GM23338 (cell line): ENCODE results near the gene MYO5A. TPM values are rescaled to one million over a fixed set of nuclear protein-coding genes. Genes with fewer than 3 reads are reported as not detected.

ENCODE experiments used
- ATAC-seq: fragments of 200-7000 bp; cut with Tn5 transposase; 3 replicates; pipeline ENCODE4 v1.9.1; 2020
- DNase-seq: peaks from one replicate; pipeline ENCODE4 v3.0.0-alpha.2; 2015; ENCODE audit warnings: low spot score
- H2AFZ ChIP-seq: fragments of 200-600 bp; sonication (generic); 2 replicates; pipeline ENCODE4 v1.8.0; 2016; ENCODE audit warnings: antibody characterized with exemption, mild to moderate bottlenecking, moderate library complexity
- H3F3A ChIP-seq: fragments of 200-600 bp; sonication (generic); replicated peaks from 2 replicates; pipeline ENCODE4 v1.8.0; 2017; ENCODE audit warnings: antibody characterized with exemption, mixed run types, low read depth
- H3K27ac ChIP-seq: fragments of 200-600 bp; sonication (generic); 2 replicates; pipeline ENCODE4 v1.6.1; 2016; ENCODE audit warnings: low read depth
- H3K27me3 ChIP-seq: fragments of 200-600 bp; sonication (generic); 2 replicates; pipeline ENCODE4 v1.8.0; 2016; ENCODE audit warnings: mild to moderate bottlenecking, mixed run types, moderate library complexity; ENCODE audit not compliant: insufficient read depth
- H3K36me3 ChIP-seq: fragments of 200-600 bp; sonication (generic); 2 replicates; pipeline ENCODE4 v1.8.0; 2016; ENCODE audit warnings: mild to moderate bottlenecking; ENCODE audit not compliant: insufficient read depth
- H3K4me1 ChIP-seq: fragments of 200-600 bp; sonication (generic); 2 replicates; pipeline ENCODE4 v1.8.0; 2016; ENCODE audit warnings: mild to moderate bottlenecking, moderate library complexity; ENCODE audit not compliant: insufficient read depth
- H3K4me2 ChIP-seq: fragments of 200-600 bp; sonication (generic); 2 replicates; pipeline ENCODE4 v1.7.1; 2017; ENCODE audit warnings: mixed run types
- H3K4me3 ChIP-seq: fragments of 200-600 bp; sonication (generic); 2 replicates; pipeline ENCODE4 v1.6.1; 2016; ENCODE audit warnings: mixed run types
- H3K79me2 ChIP-seq: fragments of 200-600 bp; sonication (generic); replicated peaks from 2 replicates; pipeline ENCODE4 v1.8.0; 2017; ENCODE audit warnings: mild to moderate bottlenecking; ENCODE audit not compliant: insufficient read depth
- H3K9me2 ChIP-seq: fragments of 200-600 bp; sonication (generic); 2 replicates; pipeline ENCODE4 v1.8.0; 2017; ENCODE audit not compliant: insufficient read depth
- H4K20me1 ChIP-seq: fragments of 200-600 bp; sonication (generic); replicated peaks from 2 replicates; pipeline ENCODE4 v1.8.0; 2017; ENCODE audit warnings: mild to moderate bottlenecking; ENCODE audit not compliant: insufficient read depth
- H3K27ac Mint-ChIP-seq: 2 replicates; pipeline ENCODE4 v1.8.0; 2020; ENCODE audit warnings: inconsistent platforms, mild to moderate bottlenecking, moderate library complexity, mixed read lengths
- H3K27me3 Mint-ChIP-seq: 3 replicates; pipeline ENCODE4 v1.8.0; 2022; ENCODE audit warnings: low read depth, mild to moderate bottlenecking, moderate library complexity, mixed read lengths, inconsistent platforms; ENCODE audit not compliant: insufficient read depth, poor library complexity
- H3K36me3 Mint-ChIP-seq: 3 replicates; pipeline ENCODE4 v1.8.0; 2021; ENCODE audit warnings: low read depth, mild to moderate bottlenecking, inconsistent platforms, moderate library complexity, mixed read lengths
- H3K4me1 Mint-ChIP-seq: 3 replicates; pipeline ENCODE4 v1.8.0; 2020; ENCODE audit warnings: mild to moderate bottlenecking, inconsistent platforms, mixed read lengths
- H3K4me3 Mint-ChIP-seq: 3 replicates; pipeline ENCODE4 v1.8.0; 2021; ENCODE audit warnings: moderate library complexity, mild to moderate bottlenecking, inconsistent platforms, mixed read lengths
- H3K9me3 Mint-ChIP-seq: 3 replicates; pipeline ENCODE4 v1.8.0; 2020; ENCODE audit warnings: moderate library complexity, mild to moderate bottlenecking, inconsistent platforms, mixed read lengths
- CREB1 ChIP-seq: fragments of 250-450 bp; sonication (Bioruptor Pico); IDR thresholded peaks from 2 replicates; pipeline ENCODE4 v1.5.0; 2020; ENCODE audit warnings: low read depth, mild to moderate bottlenecking, moderate library complexity
- JUNB ChIP-seq: IDR thresholded peaks from one replicate; pipeline ENCODE4 v1.6.1; 2016; ENCODE audit warnings: antibody characterized with exemption; ENCODE audit not compliant: unreplicated experiment
- POLR2AphosphoS5 ChIP-seq: IDR thresholded peaks from 2 replicates; pipeline ENCODE4 v1.6.1; 2016; ENCODE audit warnings: antibody characterized with exemption, low read depth
- STAT1 ChIP-seq: IDR thresholded peaks from one replicate; pipeline ENCODE4 v1.6.1; 2016; ENCODE audit warnings: antibody characterized with exemption; ENCODE audit not compliant: unreplicated experiment
- ZNF114 ChIP-seq: fragments of 250-450 bp; sonication (Bioruptor Pico); IDR thresholded peaks from 2 replicates; pipeline ENCODE4 v1.5.0; 2020; ENCODE audit warnings: mild to moderate bottlenecking, moderate library complexity
- ZNF331 ChIP-seq: fragments of 250-450 bp; sonication (Bioruptor Pico); IDR thresholded peaks from 2 replicates; pipeline ENCODE4 v1.5.0; 2020; ENCODE audit warnings: low read depth, mild to moderate bottlenecking, moderate library complexity
- polyA plus RNA-seq: library from polyadenylated mRNA; unstranded; fragments of >200 nt; fragmentation: Nextera tagmentation; extraction: Ambion mirVana; gene quantifications from 2 replicates; pipeline ENCODE4 v1.2.1, GENCODE V29; 2016
- total RNA-seq: library from RNA; depleted of rRNA; stranded (reverse); fragments of >200 nt; shearing (Covaris generic); gene quantifications from 2 replicates; pipeline ENCODE4 v1.2.3, GENCODE V29; 2014
- TF ChIP-seq, protein P1 (sequence below): fragments of 250-450 bp; sonication (Bioruptor Pico); IDR thresholded peaks from 2 replicates; pipeline ENCODE4 v1.5.0; 2020; ENCODE audit warnings: mild to moderate bottlenecking, moderate library complexity

Gene MYO5A
- total and polyA plus RNA-seq, 2 experiments from 2014 or later, result 5.7 to 31.8 TPM

DNA sequence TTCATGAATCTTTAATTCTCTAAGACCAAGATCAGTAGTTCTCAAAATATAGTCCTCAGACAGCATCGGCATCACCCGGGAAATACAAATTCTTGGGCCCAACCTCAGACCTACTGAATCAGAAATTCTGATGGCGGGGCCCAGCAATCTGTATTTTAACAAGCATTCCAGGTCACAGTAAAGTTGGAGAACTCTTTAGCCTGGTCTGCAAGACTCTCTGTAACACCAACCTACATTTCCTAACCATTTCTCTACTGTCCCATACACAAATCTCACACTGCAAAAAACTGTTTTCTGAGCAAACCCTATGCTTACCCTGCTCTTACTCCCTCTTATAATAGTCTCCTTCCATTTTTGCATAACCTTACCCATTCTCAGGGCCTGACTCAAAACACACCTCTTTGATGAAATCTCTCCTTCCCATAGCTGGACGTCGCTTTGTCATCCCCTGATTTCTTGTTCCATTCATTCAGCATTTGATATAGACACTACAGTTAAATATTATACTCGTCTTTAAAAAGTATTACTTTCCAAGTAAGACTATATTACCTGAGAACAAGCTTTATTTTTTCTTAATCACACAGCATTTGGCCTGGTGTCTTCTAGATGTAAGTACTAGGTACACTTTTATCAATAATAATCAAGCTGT lies 149.8 kb downstream of the MYO5A start (continued):
- TF ChIP-seq ZNF331 (CRISPR knock-in tag), result no peak
- TF ChIP-seq, protein P1, sequence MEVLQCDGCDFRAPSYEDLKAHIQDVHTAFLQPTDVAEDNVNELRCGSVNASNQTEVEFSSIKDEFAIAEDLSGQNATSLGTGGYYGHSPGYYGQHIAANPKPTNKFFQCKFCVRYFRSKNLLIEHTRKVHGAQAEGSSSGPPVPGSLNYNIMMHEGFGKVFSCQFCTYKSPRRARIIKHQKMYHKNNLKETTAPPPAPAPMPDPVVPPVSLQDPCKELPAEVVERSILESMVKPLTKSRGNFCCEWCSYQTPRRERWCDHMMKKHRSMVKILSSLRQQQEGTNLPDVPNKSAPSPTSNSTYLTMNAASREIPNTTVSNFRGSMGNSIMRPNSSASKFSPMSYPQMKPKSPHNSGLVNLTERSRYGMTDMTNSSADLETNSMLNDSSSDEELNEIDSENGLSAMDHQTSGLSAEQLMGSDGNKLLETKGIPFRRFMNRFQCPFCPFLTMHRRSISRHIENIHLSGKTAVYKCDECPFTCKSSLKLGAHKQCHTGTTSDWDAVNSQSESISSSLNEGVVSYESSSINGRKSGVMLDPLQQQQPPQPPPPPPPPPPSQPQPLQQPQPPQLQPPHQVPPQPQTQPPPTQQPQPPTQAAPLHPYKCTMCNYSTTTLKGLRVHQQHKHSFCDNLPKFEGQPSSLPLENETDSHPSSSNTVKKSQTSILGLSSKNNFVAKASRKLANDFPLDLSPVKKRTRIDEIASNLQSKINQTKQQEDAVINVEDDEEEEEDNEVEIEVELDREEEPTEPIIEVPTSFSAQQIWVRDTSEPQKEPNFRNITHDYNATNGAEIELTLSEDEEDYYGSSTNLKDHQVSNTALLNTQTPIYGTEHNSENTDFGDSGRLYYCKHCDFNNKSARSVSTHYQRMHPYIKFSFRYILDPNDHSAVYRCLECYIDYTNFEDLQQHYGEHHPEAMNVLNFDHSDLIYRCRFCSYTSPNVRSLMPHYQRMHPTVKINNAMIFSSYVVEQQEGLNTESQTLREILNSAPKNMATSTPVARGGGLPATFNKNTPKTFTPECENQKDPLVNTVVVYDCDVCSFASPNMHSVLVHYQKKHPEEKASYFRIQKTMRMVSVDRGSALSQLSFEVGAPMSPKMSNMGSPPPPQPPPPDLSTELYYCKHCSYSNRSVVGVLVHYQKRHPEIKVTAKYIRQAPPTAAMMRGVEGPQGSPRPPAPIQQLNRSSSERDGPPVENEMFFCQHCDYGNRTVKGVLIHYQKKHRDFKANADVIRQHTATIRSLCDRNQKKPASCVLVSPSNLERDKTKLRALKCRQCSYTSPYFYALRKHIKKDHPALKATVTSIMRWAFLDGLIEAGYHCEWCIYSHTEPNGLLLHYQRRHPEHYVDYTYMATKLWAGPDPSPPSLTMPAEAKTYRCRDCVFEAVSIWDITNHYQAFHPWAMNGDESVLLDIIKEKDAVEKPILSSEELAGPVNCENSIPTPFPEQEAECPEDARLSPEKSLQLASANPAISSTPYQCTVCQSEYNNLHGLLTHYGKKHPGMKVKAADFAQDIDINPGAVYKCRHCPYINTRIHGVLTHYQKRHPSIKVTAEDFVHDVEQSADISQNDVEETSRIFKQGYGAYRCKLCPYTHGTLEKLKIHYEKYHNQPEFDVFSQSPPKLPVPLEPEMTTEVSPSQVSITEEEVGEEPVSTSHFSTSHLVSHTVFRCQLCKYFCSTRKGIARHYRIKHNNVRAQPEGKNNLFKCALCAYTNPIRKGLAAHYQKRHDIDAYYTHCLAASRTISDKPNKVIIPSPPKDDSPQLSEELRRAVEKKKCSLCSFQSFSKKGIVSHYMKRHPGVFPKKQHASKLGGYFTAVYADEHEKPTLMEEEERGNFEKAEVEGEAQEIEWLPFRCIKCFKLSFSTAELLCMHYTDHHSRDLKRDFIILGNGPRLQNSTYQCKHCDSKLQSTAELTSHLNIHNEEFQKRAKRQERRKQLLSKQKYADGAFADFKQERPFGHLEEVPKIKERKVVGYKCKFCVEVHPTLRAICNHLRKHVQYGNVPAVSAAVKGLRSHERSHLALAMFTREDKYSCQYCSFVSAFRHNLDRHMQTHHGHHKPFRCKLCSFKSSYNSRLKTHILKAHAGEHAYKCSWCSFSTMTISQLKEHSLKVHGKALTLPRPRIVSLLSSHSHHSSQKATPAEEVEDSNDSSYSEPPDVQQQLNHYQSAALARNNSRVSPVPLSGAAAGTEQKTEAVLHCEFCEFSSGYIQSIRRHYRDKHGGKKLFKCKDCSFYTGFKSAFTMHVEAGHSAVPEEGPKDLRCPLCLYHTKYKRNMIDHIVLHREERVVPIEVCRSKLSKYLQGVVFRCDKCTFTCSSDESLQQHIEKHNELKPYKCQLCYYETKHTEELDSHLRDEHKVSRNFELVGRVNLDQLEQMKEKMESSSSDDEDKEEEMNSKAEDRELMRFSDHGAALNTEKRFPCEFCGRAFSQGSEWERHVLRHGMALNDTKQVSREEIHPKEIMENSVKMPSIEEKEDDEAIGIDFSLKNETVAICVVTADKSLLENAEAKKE (CRISPR knock-in tag), result no peak
- TF ChIP-seq POLR2AphosphoS5, result no peak
- TF ChIP-seq CREB1 (CRISPR knock-in tag), result no peak

DNA sequence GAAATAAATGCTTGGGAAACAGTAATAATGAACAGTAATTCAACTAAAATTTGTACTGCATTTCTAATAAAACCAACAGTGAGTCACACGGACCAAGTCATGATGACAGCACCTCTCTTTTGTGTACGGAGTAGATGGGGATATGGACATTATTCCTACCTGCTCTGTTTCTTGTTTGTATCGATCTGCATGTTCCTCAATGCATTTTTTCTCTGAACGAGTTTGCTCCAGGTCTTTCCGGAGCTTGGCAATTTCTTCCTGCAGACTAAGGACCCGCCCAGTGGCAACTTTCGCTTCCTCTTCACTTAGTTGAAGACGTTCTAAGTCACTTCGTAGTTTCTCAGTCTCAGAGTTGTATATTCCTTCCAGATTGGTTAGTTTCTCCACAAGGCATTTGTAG lies 158.7 kb downstream of the MYO5A start:
- Mint-ChIP-seq H3K9me3 (no peaks in the 10 kb centered on the region), H3K4me3 (no peak overlapping the region), H3K27ac (no peak overlapping the region), H3K36me3 (peaks cover 20% of the 10 kb centered on the region), H3K27me3 (no peaks in the 10 kb centered on the region), H3K4me1 (peaks cover 8% of the 10 kb centered on the region)
- Histone ChIP-seq H3K27me3 (no peaks in the 10 kb centered on the region), H3K4me1 (no peaks in the 10 kb centered on the region), H3K4me2 (no peak overlapping the region), H3F3A (no peaks in the 10 kb centered on the region), H3K27ac (no peak overlapping the region), H3K9me2 (no peaks in the 10 kb centered on the region), H3K4me3 (no peak overlapping the region), H3K36me3 (peaks cover 10% of the 10 kb centered on the region; the same call in 1 of the 2 replicates), H4K20me1 (no peaks in the 10 kb centered on the region), H2AFZ (no peak overlapping the region), H3K79me2 (no peaks in the 10 kb centered on the region)
- no peak for DNase-seq
- no peak for ATAC-seq
- TF ChIP-seq, protein P1 (CRISPR knock-in tag), result no peak
- TF ChIP-seq ZNF114, result no peak
- TF ChIP-seq JUNB, result no peak
- no peak for TF ChIP-seq CREB1 (CRISPR knock-in tag)
- TF ChIP-seq STAT1, result no peak
